Thyroid gland (tissue), 4 donors: ENCODE measurements around the gene SLC25A23. TPM values are rescaled to one million over a fixed set of nuclear protein-coding genes. Genes with fewer than 3 reads are reported as not detected.
A peak's percentile ranks its signal among the peaks of the same experiment; 100 is the strongest.

Source experiments
- DNase-seq, 2 donors: peaks; one replicate each; pipeline ENCODE4 v3.0.0-alpha.2; 2019
- H3K27ac ChIP-seq, 3 donors: fragments of 200-600 bp; sonication (generic); 1 replicate in 2 of 3; 2 replicates in 1 of 3; pipeline ENCODE4 v1.5.1; 2016 to 2019; ENCODE audit warnings: mild to moderate bottlenecking in 1 of 3, moderate library complexity in 1 of 3
- H3K27me3 ChIP-seq: fragments of 200-600 bp; sonication (generic); one replicate; pipeline ENCODE4 v1.5.1; 2019
- H3K36me3 ChIP-seq, 2 donors: fragments of 200-600 bp; sonication (generic); one replicate each; pipeline ENCODE4 v1.5.1; 2016 to 2019
- H3K4me1 ChIP-seq, 2 donors: fragments of 200-600 bp; sonication (generic); one replicate each; pipeline ENCODE4 v1.5.1; 2017 to 2019
- H3K4me3 ChIP-seq, 3 donors: fragments of 200-600 bp; sonication (generic); replicated peaks in 1 of 3; 1 replicate in 2 of 3; 2 replicates in 1 of 3; pipeline ENCODE4 v1.5.1; 2016; ENCODE audit warnings: mild to moderate bottlenecking in 1 of 3
- H3K9me3 ChIP-seq: fragments of 200-600 bp; sonication (generic); one replicate; pipeline ENCODE4 v1.5.1; 2017
- POLR2A ChIP-seq, 2 donors: fragments of 450-650 bp; IDR thresholded peaks; one replicate each; pipeline ENCODE4 v1.6.1; 2017; ENCODE audit warnings: antibody characterized with exemption in 2 of 2, mild to moderate bottlenecking in 2 of 2, moderate library complexity in 1 of 2
- WGBS, 2 donors: methylation state at CpG; one replicate each; pipeline ENCODE4 v1.1.5; 2017; 5-methylcytosine and 5-hydroxymethylcytosine counted together
- intact Hi-C: fragments of 100-400 bp; cut with DNase I; formaldehyde crosslinking; loops from one replicate; pipeline ENCODE4 v1.15.1; 2023
- microRNA-seq: library from miRNA; unstranded; fragments of <30 nt; microRNA quantifications from one replicate; pipeline ENCODE4, GENCODE V29; 2016
- small RNA-seq: library from RNA; depleted of rRNA; stranded (forward); fragments of <200 nt; gene quantifications from one replicate; pipeline ENCODE3, GENCODE V24; 2016
- total RNA-seq, 4 donors: library from RNA; depleted of rRNA; stranded (reverse); fragments of >200 nt; gene quantifications; one replicate each; pipeline ENCODE4 v1.2.3, GENCODE V29; 2016
- TF ChIP-seq, protein P1 (sequence below), 6 experiments: fragments of 200-600 bp in 3 of 6; fragments of 450-650 bp in 3 of 6; sonication (generic) in 3 of 6; IDR thresholded peaks; one replicate each; pipeline ENCODE4 v1.5.1; 2016 to 2019; ENCODE audit warnings: antibody characterized with exemption in 6 of 6, mild to moderate bottlenecking in 2 of 6, inconsistent platforms in 1 of 6, moderate library complexity in 1 of 6

SLC25A23 gene
- total RNA-seq, 4 donors from 2014 or later = 75.2 to 214 (median 152) TPM

DNA sequence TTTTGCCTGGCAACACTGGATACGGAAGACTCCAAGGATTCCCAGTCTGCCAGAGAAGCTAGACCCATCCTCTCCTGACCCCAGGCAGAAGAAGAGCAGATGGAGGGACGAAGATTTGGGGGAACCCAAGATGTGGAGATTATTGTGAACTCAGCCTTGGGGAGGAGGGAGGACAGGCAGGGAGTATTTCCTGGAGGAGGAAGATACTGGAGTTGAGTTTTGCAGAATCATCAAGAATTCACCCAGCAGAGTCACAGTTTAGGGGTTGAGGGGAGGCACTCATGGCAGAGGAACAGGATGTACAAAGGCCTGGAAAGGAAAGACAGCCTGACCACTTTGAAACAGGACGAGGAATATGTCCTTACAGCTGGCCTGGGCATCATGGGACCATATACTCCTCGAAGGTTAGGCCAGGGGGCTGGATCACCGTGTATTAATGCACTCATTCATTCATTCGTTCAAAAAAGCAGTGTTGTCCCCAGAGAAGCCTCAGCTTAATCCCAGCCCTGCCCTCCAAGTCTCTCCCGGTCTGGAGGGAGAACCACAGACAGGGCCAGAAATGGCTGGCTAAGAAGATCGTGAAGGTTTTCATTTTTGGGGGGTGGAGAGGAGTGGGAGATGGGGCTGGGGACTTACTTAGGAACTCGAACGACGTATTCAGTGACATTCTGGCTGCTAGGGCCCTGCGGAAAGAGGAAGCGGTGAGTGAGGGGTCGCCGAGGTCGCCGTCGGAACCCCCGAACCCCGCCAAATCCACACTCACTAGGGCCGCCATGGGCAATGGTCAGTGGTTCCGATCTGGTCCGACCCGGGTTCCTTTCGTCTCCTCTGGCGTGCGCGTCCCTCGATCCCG, 67.1 kb downstream of the SLC25A23 start:
- Histone ChIP-seq H3K36me3 (peaks cover 17 to 27% of the 10 kb centered on the region in 2 donors), H3K9me3 (no peaks in the 10 kb centered on the region), H3K27me3 (no peaks in the 10 kb centered on the region), H3K4me3 (peak overlapping the region; percentile 64 to 83 (median 69)), H3K27ac (peak overlapping the region; percentile 89 to 99 (median 90)), H3K4me1 (peaks cover 8 to 9% of the 10 kb centered on the region in 2 donors)
- 15 to 34% methylated on average over 8 to 15 of the region's 30 CpGs for WGBS, 2 donors
- TF ChIP-seq, protein P1, sequence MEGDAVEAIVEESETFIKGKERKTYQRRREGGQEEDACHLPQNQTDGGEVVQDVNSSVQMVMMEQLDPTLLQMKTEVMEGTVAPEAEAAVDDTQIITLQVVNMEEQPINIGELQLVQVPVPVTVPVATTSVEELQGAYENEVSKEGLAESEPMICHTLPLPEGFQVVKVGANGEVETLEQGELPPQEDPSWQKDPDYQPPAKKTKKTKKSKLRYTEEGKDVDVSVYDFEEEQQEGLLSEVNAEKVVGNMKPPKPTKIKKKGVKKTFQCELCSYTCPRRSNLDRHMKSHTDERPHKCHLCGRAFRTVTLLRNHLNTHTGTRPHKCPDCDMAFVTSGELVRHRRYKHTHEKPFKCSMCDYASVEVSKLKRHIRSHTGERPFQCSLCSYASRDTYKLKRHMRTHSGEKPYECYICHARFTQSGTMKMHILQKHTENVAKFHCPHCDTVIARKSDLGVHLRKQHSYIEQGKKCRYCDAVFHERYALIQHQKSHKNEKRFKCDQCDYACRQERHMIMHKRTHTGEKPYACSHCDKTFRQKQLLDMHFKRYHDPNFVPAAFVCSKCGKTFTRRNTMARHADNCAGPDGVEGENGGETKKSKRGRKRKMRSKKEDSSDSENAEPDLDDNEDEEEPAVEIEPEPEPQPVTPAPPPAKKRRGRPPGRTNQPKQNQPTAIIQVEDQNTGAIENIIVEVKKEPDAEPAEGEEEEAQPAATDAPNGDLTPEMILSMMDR (IDR thresholded peaks at IDR 0.05) = no peak
- no peak for TF ChIP-seq POLR2A (IDR thresholded peaks at IDR 0.05)
- no peak for DNase-seq
- intact Hi-C loops = no loop called here

Small RNA genes within 50 kb of the gene (microRNA-seq; reads per million reads assigned to microRNA genes)
- gene MIR3940 = 1.5 reads per million
- not detected for gene MIR6790

Small RNA genes within 50 kb of the gene (small RNA-seq; reads per million reads assigned to genes)
- gene AC010503.2 = not detected
- gene MIR6790 = not detected

Other genes starting within 250 kb of the SLC25A23 start
- gene MLLT1, start 179.8 kb downstream of the SLC25A23 start, total RNA-seq = 10 to 100 TPM; 19.2 to 35.0 (median 26.7) TPM
- gene ACER1, start 126.2 kb downstream of the SLC25A23 start, total RNA-seq = under 1 TPM in 1 of 4 donors, not detected in 3; 0.67 TPM
- gene CLPP, start 98.3 kb downstream of the SLC25A23 start, total RNA-seq = 100 to 1,000 TPM in 1 of 4 donors, 10 to 100 TPM in 3; 44.6 to 108 (median 63.1) TPM
- gene ALKBH7, start 87.0 kb downstream of the SLC25A23 start, total RNA-seq = 100 to 1,000 TPM in 2 of 4 donors, 10 to 100 TPM in 2; 71.8 to 146 (median 91.4) TPM
- 1 to 10 TPM; 1.1 to 6.7 (median 2.6) TPM for gene PSPN, start 83.9 kb downstream of the SLC25A23 start, total RNA-seq
- gene GTF2F1, start 66.6 kb downstream of the SLC25A23 start, total RNA-seq = 10 to 100 TPM; 50.8 to 57.0 (median 51.4) TPM
- 100 to 1,000 TPM in 3 of 4 donors, 10 to 100 TPM in 1; 92.9 to 141 (median 118) TPM for gene KHSRP, start 35.0 kb downstream of the SLC25A23 start, total RNA-seq
- under 1 TPM in 1 of 4 donors, not detected in 3; 0.33 TPM for gene SLC25A41, start 26.0 kb downstream of the SLC25A23 start, total RNA-seq
- 10 to 100 TPM; 21.0 to 65.2 (median 45.3) TPM for gene CRB3, start 4.5 kb upstream of the SLC25A23 start, total RNA-seq
- gene DENND1C, start 22.0 kb upstream of the SLC25A23 start, total RNA-seq = 1 to 10 TPM in 3 of 4 donors, not detected in 1; 1.3 to 2.1 (median 1.8) TPM
- under 1 TPM in 3 of 4 donors, not detected in 1; 0.22 to 0.67 (median 0.59) TPM for gene TUBB4A, start 42.5 kb upstream of the SLC25A23 start, total RNA-seq
- under 1 TPM in 2 of 4 donors, not detected in 2; 0.45 to 0.54 TPM for gene TNFSF9, start 71.2 kb upstream of the SLC25A23 start, total RNA-seq
- gene CD70, start 131.4 kb upstream of the SLC25A23 start, total RNA-seq = under 1 TPM in 1 of 4 donors, not detected in 3; 0.73 TPM
- 1 to 10 TPM in 1 of 4 donors, under 1 TPM in 2, not detected in 1; 0.54 to 1.1 (median 0.63) TPM for gene TNFSF14, start 210.4 kb upstream of the SLC25A23 start, total RNA-seq